HEK293 (cell line): Measurements from ENCODE around the gene INPP5D.

Experiments used
- CTCF ChIA-PET: fragments of 350-600 bp; formaldehyde crosslinking; extraction: SDS; loops from one replicate; lab custom pipeline; 2021; ENCODE audit warnings: antibody characterized with exemption; lab: Yijun Ruan, JAX
- POLR2A ChIA-PET: fragments of 300-600 bp; formaldehyde crosslinking; extraction: SDS; loops from one replicate; lab custom pipeline; 2020; ENCODE audit warnings: antibody characterized with exemption, inconsistent platforms; lab: Yijun Ruan, JAX
- H3K27ac ChIP-seq: fragments of 200-500 bp; sonication (Bioruptor generic); 2 replicates; pipeline ENCODE4 v1.5.1; 2014; ENCODE audit warnings: low read depth, low read length, control low read depth, inconsistent platforms; ENCODE audit errors: extremely low read depth
- H3K36me3 ChIP-seq, 2 experiments: fragments of 200-500 bp in 1 of 2; sonication (Bioruptor generic) in 1 of 2; 1 replicate in 1 of 2; 2 replicates in 1 of 2; pipeline ENCODE4 v1.5.1; 2014 to 2017; ENCODE audit warnings: inconsistent platforms in 2 of 2, low read length in 2 of 2; ENCODE audit not compliant: control insufficient read depth in 2 of 2, insufficient read depth in 1 of 2
- H3K4me1 ChIP-seq: fragments of 200-500 bp; sonication (Bioruptor generic); 2 replicates; pipeline ENCODE4 v1.5.1; 2014; ENCODE audit warnings: mild to moderate bottlenecking, low read length, inconsistent platforms; ENCODE audit not compliant: control insufficient read depth, insufficient read depth
- H3K4me3 ChIP-seq: 2 replicates; pipeline ENCODE4 v1.5.1; 2011; ENCODE audit warnings: low read depth, mild to moderate bottlenecking, control low read depth, low read length, moderate library complexity
- H3K9me3 ChIP-seq: fragments of 200-500 bp; sonication (Bioruptor generic); 2 replicates; pipeline ENCODE4 v1.5.1; 2014; ENCODE audit warnings: low read depth, low read length, inconsistent platforms; ENCODE audit not compliant: control insufficient read depth, insufficient read depth
- BCL11B ChIP-seq: fragments of 450-650 bp; formaldehyde crosslinking; IDR thresholded peaks from 2 replicates; pipeline ENCODE4 v1.5.1; 2016; ENCODE audit warnings: low read depth, missing biosample characterization, missing genetic modification characterization
- GLI4 ChIP-seq: fragments of 450-650 bp; formaldehyde crosslinking; IDR thresholded peaks from 2 replicates; pipeline ENCODE4 v1.5.1; 2016; ENCODE audit warnings: missing biosample characterization, missing genetic modification characterization
- IKZF3 ChIP-seq: fragments of 450-650 bp; IDR thresholded peaks from 2 replicates; pipeline ENCODE4 v1.5.0; 2018; ENCODE audit warnings: missing biosample characterization, mild to moderate bottlenecking, missing genetic modification characterization, moderate library complexity
- KLF7 ChIP-seq: fragments of 450-650 bp; formaldehyde crosslinking; IDR thresholded peaks from 2 replicates; pipeline ENCODE4 v1.5.1; 2016; ENCODE audit warnings: missing biosample characterization, missing genetic modification characterization, borderline replicate concordance
- RBAK ChIP-seq: fragments of 450-650 bp; formaldehyde crosslinking; IDR thresholded peaks from 2 replicates; pipeline ENCODE4 v1.5.1; 2016; ENCODE audit warnings: missing biosample characterization, missing genetic modification characterization
- REPIN1 ChIP-seq: fragments of 450-650 bp; formaldehyde crosslinking; IDR thresholded peaks from 2 replicates; pipeline ENCODE4 v1.5.1; 2017; ENCODE audit warnings: missing biosample characterization, missing genetic modification characterization, low read depth
- SCRT2 ChIP-seq: fragments of 450-650 bp; formaldehyde crosslinking; IDR thresholded peaks from 2 replicates; pipeline ENCODE4 v1.5.1; 2016; ENCODE audit warnings: missing biosample characterization, missing genetic modification characterization
- WT1 ChIP-seq: fragments of 450-650 bp; formaldehyde crosslinking; IDR thresholded peaks from 2 replicates; pipeline ENCODE4 v1.5.1; 2016; ENCODE audit warnings: missing biosample characterization, missing genetic modification characterization
- YY2 ChIP-seq: fragments of 450-650 bp; formaldehyde crosslinking; IDR thresholded peaks from 2 replicates; pipeline ENCODE4 v1.5.1; 2016; ENCODE audit warnings: missing biosample characterization, missing genetic modification characterization
- ZBTB8A ChIP-seq: fragments of 450-650 bp; formaldehyde crosslinking; IDR thresholded peaks from 2 replicates; pipeline ENCODE4 v1.5.1; 2016; ENCODE audit warnings: missing biosample characterization, missing genetic modification characterization
- ZNF112 ChIP-seq: fragments of 450-650 bp; formaldehyde crosslinking; IDR thresholded peaks from 2 replicates; pipeline ENCODE4 v1.5.0; 2017; ENCODE audit warnings: missing biosample characterization, missing genetic modification characterization
- ZNF221 ChIP-seq: fragments of 450-650 bp; formaldehyde crosslinking; IDR thresholded peaks from 2 replicates; pipeline ENCODE4 v1.5.1; 2017; ENCODE audit warnings: missing biosample characterization, missing genetic modification characterization, borderline replicate concordance
- ZNF239 ChIP-seq: fragments of 450-650 bp; formaldehyde crosslinking; IDR thresholded peaks from 2 replicates; pipeline ENCODE4 v1.5.1; 2016; ENCODE audit warnings: missing biosample characterization, missing genetic modification characterization
- ZNF266 ChIP-seq: fragments of 450-650 bp; formaldehyde crosslinking; IDR thresholded peaks from 2 replicates; pipeline ENCODE4 v1.5.1; 2016; ENCODE audit warnings: missing biosample characterization, missing genetic modification characterization, low read depth
- ZNF350 ChIP-seq: fragments of 450-650 bp; formaldehyde crosslinking; IDR thresholded peaks from 2 replicates; pipeline ENCODE4 v1.5.0; 2017; ENCODE audit warnings: missing biosample characterization, mild to moderate bottlenecking, missing genetic modification characterization
- ZNF394 ChIP-seq: fragments of 450-650 bp; formaldehyde crosslinking; IDR thresholded peaks from 2 replicates; pipeline ENCODE4 v1.5.1; 2016; ENCODE audit warnings: missing biosample characterization, missing genetic modification characterization, mild to moderate bottlenecking, moderate library complexity, borderline replicate concordance
- ZNF426 ChIP-seq: fragments of 450-650 bp; formaldehyde crosslinking; IDR thresholded peaks from 2 replicates; pipeline ENCODE4 v1.5.1; 2017; ENCODE audit warnings: missing biosample characterization, missing genetic modification characterization, mild to moderate bottlenecking, inconsistent platforms, moderate library complexity
- ZNF530 ChIP-seq: fragments of 450-650 bp; formaldehyde crosslinking; IDR thresholded peaks from 2 replicates; pipeline ENCODE4 v1.5.1; 2016; ENCODE audit warnings: low read depth, missing biosample characterization, missing genetic modification characterization
- ZNF658 ChIP-seq: fragments of 450-650 bp; formaldehyde crosslinking; IDR thresholded peaks from 2 replicates; pipeline ENCODE4; 2016; ENCODE audit warnings: missing biosample characterization, missing genetic modification characterization
- ZNF776 ChIP-seq: fragments of 450-650 bp; formaldehyde crosslinking; IDR thresholded peaks from 2 replicates; pipeline ENCODE4 v1.5.0; 2017; ENCODE audit warnings: missing biosample characterization, missing genetic modification characterization, borderline replicate concordance
- TF ChIP-seq, protein P1 (sequence below): fragments of 450-650 bp; formaldehyde crosslinking; IDR thresholded peaks from 2 replicates; pipeline ENCODE4 v1.5.1; 2016; ENCODE audit warnings: missing biosample characterization, missing genetic modification characterization
- TF ChIP-seq, protein P2 (sequence below): fragments of 450-650 bp; formaldehyde crosslinking; IDR thresholded peaks from 2 replicates; pipeline ENCODE4 v1.5.1; 2016; ENCODE audit warnings: missing biosample characterization, missing genetic modification characterization
- TF ChIP-seq, protein P3 (sequence below): fragments of 450-650 bp; formaldehyde crosslinking; optimal IDR thresholded peaks from 2 replicates; pipeline ENCODE3; 2016; ENCODE audit warnings: missing biosample characterization, mild to moderate bottlenecking, missing genetic modification characterization

Gene INPP5D

DNA sequence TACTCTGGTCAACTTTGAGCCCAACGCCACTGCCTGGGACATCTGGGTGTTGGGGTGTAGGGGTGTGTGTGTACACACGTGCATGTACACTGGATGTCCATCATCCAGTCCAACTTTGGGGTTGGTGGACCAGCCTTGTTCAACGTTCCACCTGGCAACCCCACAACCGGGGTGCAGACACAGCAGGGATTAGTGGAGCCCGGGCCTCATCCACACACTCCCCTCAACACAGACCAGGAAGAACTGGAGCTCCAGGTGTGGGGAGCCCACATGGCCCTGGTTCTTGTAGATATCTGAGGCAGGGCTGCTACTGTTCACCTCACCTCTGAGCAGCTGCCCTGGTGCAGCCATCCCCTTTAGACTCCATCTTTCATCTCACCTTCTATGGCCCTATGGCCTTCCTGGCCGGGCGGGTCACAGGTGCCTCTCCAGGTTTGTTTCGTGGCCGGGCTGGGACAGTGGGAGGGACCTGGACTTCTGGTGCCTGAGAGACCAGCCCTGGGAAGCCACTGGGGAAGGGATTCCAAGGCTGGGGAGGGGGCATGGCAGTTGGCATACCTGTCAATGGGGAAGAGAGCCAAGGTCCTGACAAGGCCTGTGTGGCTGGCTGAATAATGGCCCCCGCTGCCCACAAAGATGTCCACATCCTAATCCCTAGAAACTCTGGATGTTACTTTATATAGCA, 20.2 kb upstream of the INPP5D start:
- POLR2A ChIA-PET: no interaction called here
- CTCF ChIA-PET: interaction anchor here (0.6 to 2.2 kb wide), 3 partner anchors 11 to 272 kb away, joined by 3 to 10 read pairs (median 3); no protein-coding TSS in a partner anchor
- no peaks in the 10 kb centered on the region for H3K9me3 ChIP-seq
- no peaks in the 10 kb centered on the region for H3K4me1 ChIP-seq
- TF ChIP-seq ZNF239 (tag by site-specific recombination) (0 out of 2 replicates have a peak, but pooled peaks have one; percentile 41), ZNF221 (no peak)
- TF ChIP-seq, all 188 proteins: peak for 1
- no peak overlapping the region for H3K27ac ChIP-seq
- H3K4me3 ChIP-seq: no peak overlapping the region
- no peaks in the 10 kb centered on the region for H3K36me3 ChIP-seq

- Histone ChIP-seq H3K9me3 (no peaks in the 10 kb centered on the region), H3K27ac (no peak overlapping the region), H3K36me3 (no peaks in the 10 kb centered on the region), H3K4me1 (no peaks in the 10 kb centered on the region), H3K4me3 (no peak overlapping the region)
- no peak for TF ChIP-seq ZNF350
- no peak for TF ChIP-seq BCL11B (tag by site-specific recombination)
- no peak for TF ChIP-seq ZNF426 (tag by site-specific recombination)
- TF ChIP-seq, protein P1, sequence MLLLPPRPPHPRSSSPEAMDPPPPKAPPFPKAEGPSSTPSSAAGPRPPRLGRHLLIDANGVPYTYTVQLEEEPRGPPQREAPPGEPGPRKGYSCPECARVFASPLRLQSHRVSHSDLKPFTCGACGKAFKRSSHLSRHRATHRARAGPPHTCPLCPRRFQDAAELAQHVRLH (tag by site-specific recombination): no peak
- no peak for TF ChIP-seq YY2 (tag by site-specific recombination)
- no peak for TF ChIP-seq ZNF658 (tag by site-specific recombination)
- TF ChIP-seq IKZF3: no peak
- POLR2A ChIA-PET: no interaction called here
- CTCF ChIA-PET: interaction anchor here (0.6 to 2.2 kb wide), 2 partner anchors 13 to 271 kb away, joined by 3 to 10 read pairs; no protein-coding TSS in a partner anchor
These were observed 19.6 kb upstream of the INPP5D start for GRCh38 chr2:233040571-233040970.

DNA sequence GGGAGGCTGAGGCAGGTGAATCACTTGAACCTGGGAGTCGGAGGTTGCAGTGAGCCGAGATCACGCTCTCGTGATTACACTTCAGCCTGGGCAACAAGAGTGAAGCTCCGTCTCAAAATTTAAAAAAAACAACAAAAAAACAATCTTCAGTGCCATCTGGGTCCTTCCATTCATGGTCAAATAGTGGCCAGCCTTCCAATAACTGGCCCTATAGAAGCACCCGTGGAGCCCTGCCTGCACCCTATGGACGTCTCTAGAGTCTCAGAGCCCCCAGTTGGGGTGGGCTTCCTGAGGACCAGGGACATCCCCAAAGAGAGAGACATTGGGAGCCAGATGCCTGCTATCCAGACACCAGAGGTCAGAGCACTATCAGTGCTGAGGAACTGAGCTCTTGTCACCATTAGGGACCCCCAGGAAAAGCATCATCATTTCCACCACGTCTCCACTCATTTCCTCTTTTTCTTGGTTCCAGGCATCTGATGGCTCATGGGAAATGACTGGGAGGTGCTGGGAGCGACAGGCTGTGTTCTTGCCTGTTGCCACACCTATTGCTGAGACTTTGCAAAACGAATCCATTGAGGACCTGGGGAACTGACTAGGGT, 18.3 kb upstream of the INPP5D start:
- Histone ChIP-seq H3K36me3 (no peaks in the 10 kb centered on the region), H3K9me3 (no peaks in the 10 kb centered on the region), H3K4me3 (no peak overlapping the region), H3K27ac (no peak overlapping the region), H3K4me1 (no peaks in the 10 kb centered on the region)
- TF ChIP-seq GLI4 (tag by site-specific recombination) (no peak), ZNF112 (no peak), SCRT2 (tag by site-specific recombination) (0 out of 2 replicates have a peak, but pooled peaks have one; percentile 24), ZNF394 (tag by site-specific recombination) (no peak), ZNF530 (no peak)
- CTCF ChIA-PET: interaction anchor here (2.2 kb wide), 1 partner anchor 12 kb away, joined by 10 read pairs; no protein-coding TSS in a partner anchor
- POLR2A ChIA-PET: no interaction called here

GRCh38 chr2:233042549-233042948, 17.6 kb upstream of the INPP5D start:
- POLR2A ChIA-PET: no interaction called here
- Histone ChIP-seq H3K4me1 (no peaks in the 10 kb centered on the region), H3K36me3 (no peaks in the 10 kb centered on the region), H3K9me3 (no peaks in the 10 kb centered on the region), H3K27ac (no peak overlapping the region), H3K4me3 (no peak overlapping the region)
- TF ChIP-seq ZNF266 (tag by site-specific recombination) (no peak), ZBTB8A (tag by site-specific recombination) (no peak), ZNF530 (no peak), WT1 (tag by site-specific recombination) (no peak), ZNF776 (no peak), REPIN1 (tag by site-specific recombination) (no peak), RBAK (tag by site-specific recombination) (no peak), KLF7 (tag by site-specific recombination) (no peak)
- TF ChIP-seq, protein P2, sequence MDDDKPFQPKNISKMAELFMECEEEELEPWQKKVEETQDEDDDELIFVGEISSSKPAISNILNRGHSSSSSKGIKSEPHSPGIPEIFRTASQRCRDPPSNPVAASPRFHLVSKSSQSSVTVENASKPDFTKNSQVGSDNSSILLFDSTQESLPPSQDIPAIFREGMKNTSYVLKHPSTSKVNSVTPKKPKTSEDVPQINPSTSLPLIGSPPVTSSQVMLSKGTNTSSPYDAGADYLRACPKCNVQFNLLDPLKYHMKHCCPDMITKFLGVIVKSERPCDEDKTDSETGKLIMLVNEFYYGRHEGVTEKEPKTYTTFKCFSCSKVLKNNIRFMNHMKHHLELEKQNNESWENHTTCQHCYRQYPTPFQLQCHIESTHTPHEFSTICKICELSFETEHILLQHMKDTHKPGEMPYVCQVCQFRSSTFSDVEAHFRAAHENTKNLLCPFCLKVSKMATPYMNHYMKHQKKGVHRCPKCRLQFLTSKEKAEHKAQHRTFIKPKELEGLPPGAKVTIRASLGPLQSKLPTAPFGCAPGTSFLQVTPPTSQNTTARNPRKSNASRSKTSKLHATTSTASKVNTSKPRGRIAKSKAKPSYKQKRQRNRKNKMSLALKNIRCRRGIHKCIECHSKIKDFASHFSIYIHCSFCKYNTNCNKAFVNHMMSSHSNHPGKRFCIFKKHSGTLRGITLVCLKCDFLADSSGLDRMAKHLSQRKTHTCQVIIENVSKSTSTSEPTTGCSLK (tag by site-specific recombination): no peak
- TF ChIP-seq, protein P3, sequence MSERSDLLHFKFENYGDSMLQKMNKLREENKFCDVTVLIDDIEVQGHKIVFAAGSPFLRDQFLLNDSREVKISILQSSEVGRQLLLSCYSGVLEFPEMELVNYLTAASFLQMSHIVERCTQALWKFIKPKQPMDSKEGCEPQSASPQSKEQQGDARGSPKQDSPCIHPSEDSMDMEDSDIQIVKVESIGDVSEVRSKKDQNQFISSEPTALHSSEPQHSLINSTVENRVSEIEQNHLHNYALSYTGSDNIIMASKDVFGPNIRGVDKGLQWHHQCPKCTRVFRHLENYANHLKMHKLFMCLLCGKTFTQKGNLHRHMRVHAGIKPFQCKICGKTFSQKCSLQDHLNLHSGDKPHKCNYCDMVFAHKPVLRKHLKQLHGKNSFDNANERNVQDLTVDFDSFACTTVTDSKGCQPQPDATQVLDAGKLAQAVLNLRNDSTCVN: no peak
- CTCF ChIA-PET: interaction anchor here (0.8 to 0.9 kb wide), 2 partner anchors 12 to 13 kb away, joined by 4 read pairs; no protein-coding TSS in a partner anchor
